Activated T-cell treated with anti-CD3 and anti-CD28 coated beads for 4 hours (primary cell): Measurements from ENCODE around the gene TAF4B.

ENCODE experiments used
- DNase-seq: peaks from one replicate; pipeline ENCODE4 v3.0.0-alpha.2; 2020

Gene TAF4B

DNA sequence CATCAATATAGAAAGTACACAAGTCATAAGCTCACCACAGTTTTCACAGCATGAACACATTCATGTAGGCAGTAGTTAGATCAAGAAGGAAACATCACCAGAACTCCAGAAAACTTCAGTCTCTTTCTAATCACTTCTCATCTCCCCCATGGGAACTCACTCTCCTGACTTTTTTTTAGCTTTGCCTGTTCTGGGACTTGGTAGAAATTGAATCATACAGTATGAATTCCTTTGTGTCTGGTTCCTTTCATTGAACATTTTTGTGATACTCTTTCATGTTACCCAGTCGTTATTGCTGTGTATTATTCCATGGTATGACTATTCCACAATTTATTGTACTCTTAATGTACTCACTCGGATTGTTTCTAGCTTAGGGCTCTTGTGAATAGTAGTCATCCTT, 160.2 kb downstream of the TAF4B start:
- no peak for DNase-seq

- DNase-seq: no peak
Observed at GRCh38 chr18:26394047-26394654, 167.9 kb downstream of the TAF4B start.

DNA sequence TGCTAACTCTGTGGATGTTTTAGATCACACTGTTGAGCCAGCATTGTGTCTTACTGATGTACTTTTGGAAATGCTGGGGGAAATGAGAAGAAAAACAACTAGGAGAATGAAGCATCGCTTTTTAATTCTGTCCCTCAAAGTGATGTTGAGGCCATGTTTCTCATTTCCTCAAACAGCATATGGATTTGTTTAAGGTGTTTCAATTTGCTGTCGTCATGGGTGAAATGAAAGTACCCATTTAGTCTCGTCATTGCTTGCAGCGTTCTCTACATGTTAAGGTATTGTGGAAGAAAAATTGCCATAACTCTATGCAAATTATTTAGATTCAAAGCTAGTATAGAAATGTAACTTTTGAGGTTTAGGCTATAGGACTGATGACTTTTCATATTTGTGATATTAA, 170.8 kb downstream of the TAF4B start:
- no peak for DNase-seq

- DNase-seq: no peak
Observed at GRCh38 chr18:26403491-26403890, 177.2 kb downstream of the TAF4B start.

GRCh38 chr18:26405190-26405801, 179.1 kb downstream of the TAF4B start:
- no peak for DNase-seq

- no peak for DNase-seq
Observed at GRCh38 chr18:26406324-26406723, 180.1 kb downstream of the TAF4B start.

- no peak for DNase-seq
Observed at GRCh38 chr18:26406854-26407517, 180.7 kb downstream of the TAF4B start.

GRCh38 chr18:26407736-26408601, 181.7 kb downstream of the TAF4B start:
- DNase-seq: no peak

DNA sequence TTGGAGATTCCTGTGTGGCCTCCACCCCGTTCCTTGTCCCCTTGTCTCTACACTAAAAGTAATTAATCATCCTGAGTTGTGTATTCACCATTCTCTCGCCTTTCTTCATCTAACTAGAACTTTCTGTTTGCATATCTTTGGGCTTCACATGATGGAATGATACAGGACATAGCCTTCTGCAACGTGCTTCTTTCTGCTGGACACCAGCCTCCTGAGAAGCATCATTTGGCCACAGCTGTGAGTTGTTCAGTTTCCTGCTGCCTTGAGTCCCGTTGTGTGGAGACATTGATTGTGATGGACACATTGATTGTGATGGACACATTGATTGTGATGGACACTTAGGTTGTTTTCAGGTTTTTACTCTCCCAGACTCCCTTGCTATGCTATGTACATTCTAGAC, 182.8 kb downstream of the TAF4B start:
- no peak for DNase-seq

GRCh38 chr18:26414901-26415440, 188.7 kb downstream of the TAF4B start:
- DNase-seq: no peak

- no peak for DNase-seq
Observed at GRCh38 chr18:26415631-26416030, 189.4 kb downstream of the TAF4B start.

DNA sequence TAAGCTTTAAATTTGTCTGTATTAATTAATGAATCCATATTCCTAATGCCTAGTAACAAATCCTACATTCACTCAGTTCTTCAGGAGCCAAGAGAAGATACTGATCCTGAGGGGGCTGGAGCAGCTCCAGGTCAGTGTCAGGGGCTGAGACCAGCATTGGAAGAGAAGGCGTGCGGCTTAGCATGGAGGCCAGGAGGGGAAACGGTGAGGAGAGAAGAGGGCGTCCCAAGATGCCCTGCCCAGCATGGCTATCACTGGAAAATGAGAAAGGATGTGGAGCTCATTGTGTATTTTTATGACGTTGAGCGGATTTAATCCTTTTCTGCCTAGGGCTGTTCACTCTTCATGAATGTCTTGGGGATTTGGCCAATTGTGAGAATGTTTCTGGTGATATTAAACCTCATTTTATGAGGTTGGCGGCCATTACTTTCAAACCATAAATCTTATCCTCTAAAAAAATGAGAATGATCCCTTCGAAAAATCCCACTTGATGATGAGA, 190.5 kb downstream of the TAF4B start:
- DNase-seq: no peak

DNA sequence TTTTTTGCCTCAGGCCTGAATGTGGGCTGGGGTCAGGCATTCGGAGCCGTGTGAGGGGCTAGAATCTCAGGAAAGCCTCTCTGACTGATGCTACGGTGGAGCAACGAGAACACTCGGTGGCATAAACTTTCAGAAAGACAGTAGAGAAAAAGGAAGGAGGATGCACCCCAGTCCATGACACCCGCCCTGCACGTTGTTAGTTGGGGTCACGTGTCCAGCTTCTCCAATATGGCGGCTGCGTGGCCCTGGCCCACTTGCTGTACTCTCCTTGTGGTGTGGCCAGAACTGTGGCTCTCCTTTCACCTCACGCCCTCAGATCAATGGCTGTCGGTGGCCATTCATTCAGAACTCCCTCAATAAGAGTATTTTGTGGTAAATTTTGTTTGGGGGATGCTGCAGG, 190.9 kb downstream of the TAF4B start:
- DNase-seq: no peak

DNA sequence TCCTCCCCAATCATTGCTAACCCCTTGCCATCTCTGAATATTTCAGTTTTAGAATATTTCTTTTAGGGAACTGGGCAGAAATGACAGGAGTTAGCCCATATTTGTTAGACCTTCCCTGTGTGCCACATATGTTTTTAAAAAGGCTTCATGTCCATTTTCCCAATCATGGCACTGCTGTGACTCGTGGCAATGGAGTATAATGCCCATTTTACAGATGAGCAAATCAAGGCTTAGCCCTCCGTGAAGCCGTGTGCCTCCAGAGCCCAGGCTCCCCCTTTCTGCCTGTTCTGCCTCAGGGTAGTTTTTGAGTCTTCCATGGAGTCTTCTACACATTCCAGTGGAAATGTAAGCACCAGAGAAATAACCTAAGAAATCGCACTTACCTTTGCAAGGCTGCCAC, 192.0 kb downstream of the TAF4B start:
- DNase-seq: no peak

DNA sequence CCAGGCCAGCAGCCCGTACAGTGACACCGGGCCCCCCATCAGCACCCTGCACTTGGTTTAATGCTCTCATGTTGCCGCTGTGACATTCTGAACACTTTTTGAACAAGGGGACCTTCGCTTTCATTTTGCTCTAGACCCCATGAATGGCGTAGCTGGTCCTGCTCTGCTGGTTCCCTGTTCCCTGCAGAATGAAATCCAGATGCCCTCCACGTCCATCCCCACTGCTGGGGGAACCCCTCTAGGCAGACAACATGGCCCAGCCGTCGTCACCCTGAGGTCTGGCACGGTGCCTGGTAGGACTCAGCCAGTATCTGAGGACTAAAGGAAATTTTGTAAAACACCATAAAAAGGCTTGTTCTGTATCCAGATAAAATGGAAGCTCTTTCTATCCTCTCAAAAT, 193.5 kb downstream of the TAF4B start:
- no peak for DNase-seq

DNA sequence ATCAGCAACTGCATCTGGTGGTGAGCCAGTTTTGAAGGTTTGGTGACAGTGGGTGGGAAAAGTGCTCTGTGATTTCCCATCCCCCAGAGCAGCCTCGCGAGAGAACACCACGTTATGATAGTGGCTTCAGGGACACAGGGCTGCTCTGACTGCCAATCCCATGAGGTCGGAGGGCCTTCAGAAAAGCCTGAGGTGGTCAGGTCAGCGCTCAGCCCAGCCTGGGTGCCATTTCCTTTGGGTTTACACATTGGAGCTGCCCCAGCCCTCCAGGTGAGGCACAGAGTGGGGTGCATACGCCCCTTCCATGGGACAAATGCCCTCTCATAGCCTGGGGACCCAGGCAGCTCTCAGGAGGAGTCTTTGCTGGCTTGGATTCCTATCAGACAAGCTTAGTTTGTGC, 195.3 kb downstream of the TAF4B start:
- no peak for DNase-seq

DNA sequence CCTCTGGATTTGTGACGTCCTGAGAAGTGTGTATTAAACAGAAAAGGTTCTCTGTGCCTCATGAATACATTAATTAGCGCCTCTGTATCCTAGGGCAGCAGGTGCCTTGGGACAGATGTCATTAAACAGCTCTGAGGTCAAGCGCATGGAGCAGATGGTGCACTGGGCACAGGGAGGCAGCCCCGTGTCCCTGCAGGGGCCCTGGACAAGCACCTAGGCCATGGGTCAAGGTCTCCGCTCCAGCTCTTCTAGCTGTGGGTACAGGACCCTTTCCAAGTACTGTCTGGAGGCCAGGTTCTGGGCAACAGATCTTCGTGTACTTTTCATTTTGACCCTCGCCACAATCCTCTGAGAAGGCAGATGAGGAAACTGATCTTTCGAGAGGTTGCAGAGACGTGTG, 195.7 kb downstream of the TAF4B start:
- no peak for DNase-seq

GRCh38 chr18:26422472-26423162, 196.4 kb downstream of the TAF4B start:
- DNase-seq: no peak

DNA sequence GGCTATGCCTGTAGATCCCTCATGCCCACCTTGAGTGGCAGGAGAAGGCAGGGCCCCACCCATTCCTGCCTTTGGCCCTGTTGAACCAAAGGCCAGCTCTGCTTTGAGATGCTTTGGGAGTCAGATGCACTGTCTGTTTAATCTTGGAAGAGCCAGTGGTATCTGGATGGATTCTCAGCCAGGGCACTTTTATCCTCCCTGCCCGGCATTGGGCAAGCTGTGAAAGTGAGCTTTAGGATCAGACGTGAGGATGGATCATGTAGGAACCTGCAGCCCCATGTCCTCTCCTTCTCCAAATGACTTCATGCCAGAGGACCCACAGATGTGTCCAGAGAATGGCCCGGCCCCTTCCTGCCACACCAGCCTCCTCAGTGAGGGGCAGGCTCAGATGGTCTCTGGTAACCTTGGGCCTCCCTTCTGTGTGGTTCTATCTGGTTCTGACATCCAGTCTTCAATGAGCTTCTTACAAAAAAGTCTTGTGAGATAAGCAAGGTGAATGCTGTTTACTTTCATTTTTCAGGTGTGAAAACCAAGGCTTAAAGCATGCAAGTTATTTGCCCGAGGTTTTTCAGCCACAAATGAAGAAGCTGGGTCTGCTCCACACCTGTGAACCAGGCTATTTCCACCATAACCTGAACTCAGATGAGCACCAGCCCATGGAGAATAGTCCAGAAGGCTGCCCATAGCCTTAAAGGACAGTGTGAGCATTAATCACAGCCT, 198.3 kb downstream of the TAF4B start:
- DNase-seq: no peak

DNA sequence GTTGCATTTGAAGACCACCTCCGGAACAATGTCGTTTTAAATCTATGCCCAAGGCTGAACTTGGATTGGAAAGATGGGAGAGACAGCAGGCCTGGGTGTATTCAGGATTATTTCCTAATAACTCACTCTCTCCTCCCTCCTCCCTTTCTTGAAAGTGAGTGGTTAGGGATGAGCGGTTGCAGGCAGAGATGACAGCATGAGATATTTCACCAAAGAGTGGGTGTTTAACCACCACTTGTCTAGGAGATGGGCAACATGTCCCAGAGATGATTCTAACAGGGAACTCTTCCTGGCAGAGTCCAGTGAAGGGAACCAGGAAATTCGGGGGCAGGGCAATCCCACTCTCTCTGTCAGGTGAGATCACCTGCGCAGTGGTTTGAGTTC, 198.9 kb downstream of the TAF4B start:
- DNase-seq: no peak

- no peak for DNase-seq
Observed at GRCh38 chr18:26429535-26430226, 203.4 kb downstream of the TAF4B start.
